NOMO-1 treated with dmso at 0.1 percent for 144 hours (cell line): Measurements from ENCODE around the gene THRB.
"Not testable (repeated sequence)": the region's sequence is repeated elsewhere in the genome, so short reads cannot be mapped to it uniquely, and the experiment has no call there.

Experiments
- DNase-seq: peaks from one replicate; lab custom pipeline; 2025; ENCODE audit not compliant: unreplicated experiment; lab: John Stamatoyannopoulos, UW

The THRB gene

GRCh38 chr3:24451461-24452099, 43.1 kb downstream of the THRB start:
- no peak for DNase-seq

- DNase-seq = no peak
Measured at GRCh38 chr3:24450160-24450907, 44.3 kb downstream of the THRB start.

DNA sequence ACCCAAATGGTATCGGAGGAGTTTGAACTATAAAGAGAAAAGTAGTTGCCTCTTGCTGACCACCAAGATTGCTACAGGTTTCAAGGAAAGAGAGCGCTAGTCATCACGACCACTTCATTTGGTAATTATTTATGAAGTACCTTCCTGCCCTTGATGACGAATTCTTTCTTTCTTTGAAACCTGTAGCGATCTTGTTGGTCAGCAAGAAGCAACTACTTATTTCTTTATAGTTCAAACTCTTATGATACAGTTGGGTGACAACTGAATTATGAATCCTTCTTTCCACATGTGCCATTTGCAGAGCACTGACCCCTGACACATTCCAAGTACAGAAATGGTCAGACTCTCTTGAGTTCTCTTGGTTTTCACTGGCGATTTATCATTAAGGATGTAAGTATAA, 46.8 kb downstream of the THRB start:
- no peak for DNase-seq

DNA sequence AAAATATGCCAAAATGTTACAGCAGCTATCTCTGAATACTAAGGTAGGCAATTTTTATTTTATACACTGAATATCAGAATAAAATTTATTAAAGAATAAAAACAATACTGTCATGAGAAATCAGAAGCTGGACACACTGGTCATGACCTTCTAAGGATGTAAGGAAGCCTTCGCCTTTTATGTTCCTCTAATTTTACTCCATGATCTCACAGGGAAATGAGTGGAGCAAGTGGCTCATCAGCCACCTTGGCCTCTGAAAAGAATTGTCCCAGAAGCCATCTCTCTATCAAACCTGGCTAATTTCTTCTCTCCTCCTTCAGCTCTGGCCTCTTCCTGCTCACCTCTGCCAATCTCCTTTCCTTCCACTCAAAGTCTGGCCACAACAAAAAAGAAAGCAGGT, 48.6 kb downstream of the THRB start:
- DNase-seq = no peak

DNA sequence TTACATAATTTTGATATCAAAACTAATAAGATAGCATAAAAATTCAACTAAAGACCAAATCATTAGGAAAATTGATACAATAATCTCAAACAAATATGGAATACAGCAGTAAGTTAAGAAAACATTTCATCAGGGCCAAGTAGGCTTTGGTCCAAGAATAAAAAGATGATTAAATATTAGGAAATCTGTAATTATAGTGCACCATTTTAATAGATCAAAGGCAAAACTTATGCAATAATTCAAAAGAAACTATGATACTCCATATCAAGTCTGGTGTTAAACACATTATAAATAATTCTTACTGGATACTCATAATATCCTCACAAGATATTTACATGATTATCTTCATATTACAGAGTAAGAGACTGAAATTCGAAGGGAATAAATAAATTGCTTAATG, 51.2 kb downstream of the THRB start:
- no peak for DNase-seq

DNA sequence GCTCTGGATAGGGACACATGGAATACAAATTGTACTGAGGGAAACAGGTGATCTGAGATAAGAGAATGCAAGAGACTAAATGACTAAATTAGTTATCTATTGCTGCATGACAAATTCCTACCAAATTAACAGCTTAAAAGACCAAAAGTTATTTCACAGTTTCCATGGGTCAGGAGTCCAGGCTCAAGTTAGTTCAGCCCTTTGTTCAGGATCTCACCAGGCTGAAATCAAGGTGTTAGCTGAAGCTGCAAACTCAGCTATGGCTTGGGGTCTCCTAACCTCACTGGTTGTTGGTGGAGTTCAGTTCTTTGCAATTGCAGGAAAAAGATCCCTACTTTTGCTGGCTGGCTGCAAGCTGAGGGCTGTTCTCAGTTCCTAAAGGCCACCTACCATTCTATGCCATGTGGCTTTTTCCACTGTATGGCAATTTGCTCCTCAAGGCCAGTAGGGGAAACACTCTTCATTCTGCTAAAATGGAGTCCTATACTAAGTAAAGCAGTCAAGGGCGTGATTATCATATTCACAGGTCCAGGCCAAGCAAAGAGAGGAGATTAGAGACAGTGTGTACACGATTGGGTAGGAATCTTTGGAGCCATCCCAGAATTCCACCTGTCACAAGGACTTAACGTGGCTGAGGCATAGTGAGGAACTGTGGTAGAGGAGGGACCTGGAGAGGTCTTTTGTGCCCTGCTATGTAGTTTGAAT, 53.7 kb downstream of the THRB start:
- no peak for DNase-seq

- no peak for DNase-seq
Measured at GRCh38 chr3:24439021-24439420, 55.6 kb downstream of the THRB start.

- DNase-seq = no peak
Measured at GRCh38 chr3:24437326-24437725, 57.3 kb downstream of the THRB start.

GRCh38 chr3:24435584-24435983, 59.1 kb downstream of the THRB start:
- DNase-seq = no peak

DNA sequence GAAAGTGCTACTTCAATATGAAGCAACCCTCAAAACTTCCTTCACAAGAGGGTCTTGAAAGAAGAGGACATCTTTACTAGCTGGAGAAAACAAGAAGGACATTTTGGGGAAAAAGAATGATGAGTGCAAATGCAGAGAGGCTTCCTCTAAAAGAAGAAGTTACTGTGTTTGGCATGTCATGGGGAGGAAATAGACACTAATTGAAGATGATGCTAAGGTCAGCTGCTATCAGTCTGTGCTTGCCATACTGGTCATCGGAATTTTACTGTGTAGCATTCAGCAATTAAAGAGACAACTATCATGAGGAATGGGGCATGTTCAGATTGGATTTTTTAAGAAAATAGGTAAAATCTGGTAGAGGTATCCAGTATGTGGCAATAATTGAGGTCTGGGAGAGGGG, 60.0 kb downstream of the THRB start:
- no peak for DNase-seq

- no peak for DNase-seq
Measured at GRCh38 chr3:24433838-24434591, 60.6 kb downstream of the THRB start.

GRCh38 chr3:24432989-24433388, 61.7 kb downstream of the THRB start:
- DNase-seq = no peak

- DNase-seq = no peak
Measured at GRCh38 chr3:24428481-24428880, 66.2 kb downstream of the THRB start.

DNA sequence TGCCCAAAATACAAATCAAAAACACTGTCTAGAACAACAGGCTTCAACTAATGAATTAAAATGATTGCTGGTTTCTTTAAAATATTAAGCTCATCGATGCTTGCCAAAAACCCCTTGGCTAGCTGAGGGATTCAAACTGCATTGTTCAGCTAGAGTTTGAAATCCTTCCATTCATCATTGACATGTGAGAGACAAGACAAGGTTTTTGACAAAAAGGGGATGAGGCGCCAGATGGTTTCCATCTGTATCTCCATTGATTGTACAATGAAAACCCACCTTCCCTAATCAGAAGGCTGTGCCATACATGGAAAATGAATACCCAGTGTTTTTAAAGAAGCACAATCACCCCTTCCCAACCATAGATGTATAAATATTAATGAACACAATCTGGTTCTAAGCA, 67.8 kb downstream of the THRB start:
- no peak for DNase-seq

- not testable (repeated sequence) for DNase-seq
Measured at GRCh38 chr3:24420829-24421228, 73.8 kb downstream of the THRB start.

DNA sequence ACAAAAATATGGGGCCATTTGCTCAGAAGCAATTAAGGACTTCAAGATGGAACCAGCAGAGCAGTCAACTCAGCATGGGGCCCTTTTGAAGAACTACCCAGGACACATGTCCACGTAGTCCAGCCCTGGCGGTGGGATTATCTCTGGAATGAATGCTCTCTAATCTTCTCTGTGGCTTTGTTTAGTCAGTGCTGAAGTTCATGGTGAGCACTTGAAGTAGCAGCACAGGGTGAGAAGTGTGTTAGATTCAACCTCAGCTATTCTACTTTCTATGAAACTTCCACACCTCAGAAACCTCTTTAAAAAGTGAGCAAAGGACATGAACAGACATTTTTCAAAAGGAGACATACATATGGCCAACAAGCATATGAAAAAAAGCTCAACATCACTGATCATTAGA, 74.4 kb downstream of the THRB start:
- no peak for DNase-seq

- no peak for DNase-seq
Measured at GRCh38 chr3:24419067-24419791, 75.4 kb downstream of the THRB start.

DNA sequence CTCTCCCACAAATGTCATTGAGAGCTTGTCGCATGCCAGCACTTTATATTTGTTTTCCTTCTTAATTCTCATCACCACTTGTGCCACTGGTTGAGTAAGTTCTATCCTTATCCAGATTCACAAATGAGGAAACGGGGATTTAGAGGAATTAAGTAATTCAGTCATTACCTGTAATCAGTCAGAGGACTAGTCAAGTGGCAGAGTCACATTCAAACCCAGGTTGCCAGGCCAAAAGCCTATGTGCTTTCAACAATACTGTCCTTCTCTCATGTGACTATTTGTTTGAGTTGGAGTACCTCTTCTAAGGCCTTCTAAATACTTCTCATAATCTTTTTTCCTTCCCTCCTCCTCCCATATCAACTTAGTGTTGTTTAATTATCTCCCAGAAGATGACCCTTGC, 76.9 kb downstream of the THRB start:
- DNase-seq = no peak

GRCh38 chr3:24416224-24416623, 78.4 kb downstream of the THRB start:
- no peak for DNase-seq

GRCh38 chr3:24415824-24416223, 78.8 kb downstream of the THRB start:
- no peak for DNase-seq

- DNase-seq = not testable (repeated sequence)
Measured at GRCh38 chr3:24413662-24414061, 81.0 kb downstream of the THRB start.
